AG09309 (cell line): ENCODE measurements around the gene SWAP70.

Experiments
- DNase-seq: peaks from one replicate; pipeline ENCODE4 v3.0.0-alpha.2; 2010; ENCODE audit warnings: low read depth
- H3K4me3 ChIP-seq: 2 replicates; pipeline ENCODE4 v1.5.1; 2011; ENCODE audit warnings: mild to moderate bottlenecking, low read depth, low read length, moderate library complexity; ENCODE audit not compliant: control insufficient read depth
- TF ChIP-seq, protein P1 (sequence below): IDR thresholded peaks from 2 replicates; pipeline ENCODE4 v1.5.1; 2011; ENCODE audit warnings: mild to moderate bottlenecking, low read depth, low read length, inconsistent platforms; ENCODE audit not compliant: insufficient read depth, control insufficient read depth; ENCODE audit errors: missing control alignments

SWAP70 gene

DNA sequence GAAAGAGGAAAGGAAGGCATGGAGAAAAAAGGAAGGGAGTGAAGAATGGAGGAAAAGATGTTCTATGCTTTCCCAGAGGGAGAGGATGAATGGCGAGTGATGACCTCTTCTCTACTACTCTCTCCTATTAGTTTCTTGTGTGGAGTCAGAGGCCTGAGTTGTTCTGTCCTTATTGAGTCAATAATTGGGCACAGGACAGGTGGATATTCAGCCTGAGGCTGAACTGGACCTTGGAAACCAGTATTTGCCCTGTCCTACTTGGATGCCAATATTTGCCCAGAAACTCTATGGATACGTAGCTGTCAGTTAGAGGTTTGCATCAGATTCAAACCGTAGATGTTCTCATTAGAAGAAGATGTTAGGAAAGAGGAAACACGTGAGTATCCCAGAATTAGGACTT, 17.6 kb upstream of the SWAP70 start:
- DNase-seq: no peak
- TF ChIP-seq, protein P1, sequence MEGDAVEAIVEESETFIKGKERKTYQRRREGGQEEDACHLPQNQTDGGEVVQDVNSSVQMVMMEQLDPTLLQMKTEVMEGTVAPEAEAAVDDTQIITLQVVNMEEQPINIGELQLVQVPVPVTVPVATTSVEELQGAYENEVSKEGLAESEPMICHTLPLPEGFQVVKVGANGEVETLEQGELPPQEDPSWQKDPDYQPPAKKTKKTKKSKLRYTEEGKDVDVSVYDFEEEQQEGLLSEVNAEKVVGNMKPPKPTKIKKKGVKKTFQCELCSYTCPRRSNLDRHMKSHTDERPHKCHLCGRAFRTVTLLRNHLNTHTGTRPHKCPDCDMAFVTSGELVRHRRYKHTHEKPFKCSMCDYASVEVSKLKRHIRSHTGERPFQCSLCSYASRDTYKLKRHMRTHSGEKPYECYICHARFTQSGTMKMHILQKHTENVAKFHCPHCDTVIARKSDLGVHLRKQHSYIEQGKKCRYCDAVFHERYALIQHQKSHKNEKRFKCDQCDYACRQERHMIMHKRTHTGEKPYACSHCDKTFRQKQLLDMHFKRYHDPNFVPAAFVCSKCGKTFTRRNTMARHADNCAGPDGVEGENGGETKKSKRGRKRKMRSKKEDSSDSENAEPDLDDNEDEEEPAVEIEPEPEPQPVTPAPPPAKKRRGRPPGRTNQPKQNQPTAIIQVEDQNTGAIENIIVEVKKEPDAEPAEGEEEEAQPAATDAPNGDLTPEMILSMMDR: no peak
- no peak overlapping the region for H3K4me3 ChIP-seq

DNA sequence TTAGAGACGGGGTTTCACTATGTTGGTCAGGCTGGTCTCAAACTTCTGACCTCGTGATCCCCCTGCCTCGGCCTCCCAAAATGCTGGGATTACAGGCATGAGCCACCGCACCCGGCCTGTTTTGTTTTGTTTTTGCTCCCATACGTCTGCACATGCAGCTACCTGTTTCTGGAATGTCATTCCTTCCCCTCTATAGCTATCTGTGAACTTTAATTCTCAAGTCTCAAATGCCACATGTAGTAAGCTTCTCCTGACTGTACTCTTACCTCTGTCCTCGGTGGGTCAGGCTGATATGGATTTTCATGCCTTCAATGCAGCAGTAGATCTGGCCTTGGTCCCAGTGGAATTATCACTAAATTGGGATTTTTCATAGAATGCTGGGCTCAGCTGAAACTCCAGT, 12.4 kb upstream of the SWAP70 start:
- TF ChIP-seq, protein P1: no peak
- DNase-seq: no peak
- no peak overlapping the region for H3K4me3 ChIP-seq

DNA sequence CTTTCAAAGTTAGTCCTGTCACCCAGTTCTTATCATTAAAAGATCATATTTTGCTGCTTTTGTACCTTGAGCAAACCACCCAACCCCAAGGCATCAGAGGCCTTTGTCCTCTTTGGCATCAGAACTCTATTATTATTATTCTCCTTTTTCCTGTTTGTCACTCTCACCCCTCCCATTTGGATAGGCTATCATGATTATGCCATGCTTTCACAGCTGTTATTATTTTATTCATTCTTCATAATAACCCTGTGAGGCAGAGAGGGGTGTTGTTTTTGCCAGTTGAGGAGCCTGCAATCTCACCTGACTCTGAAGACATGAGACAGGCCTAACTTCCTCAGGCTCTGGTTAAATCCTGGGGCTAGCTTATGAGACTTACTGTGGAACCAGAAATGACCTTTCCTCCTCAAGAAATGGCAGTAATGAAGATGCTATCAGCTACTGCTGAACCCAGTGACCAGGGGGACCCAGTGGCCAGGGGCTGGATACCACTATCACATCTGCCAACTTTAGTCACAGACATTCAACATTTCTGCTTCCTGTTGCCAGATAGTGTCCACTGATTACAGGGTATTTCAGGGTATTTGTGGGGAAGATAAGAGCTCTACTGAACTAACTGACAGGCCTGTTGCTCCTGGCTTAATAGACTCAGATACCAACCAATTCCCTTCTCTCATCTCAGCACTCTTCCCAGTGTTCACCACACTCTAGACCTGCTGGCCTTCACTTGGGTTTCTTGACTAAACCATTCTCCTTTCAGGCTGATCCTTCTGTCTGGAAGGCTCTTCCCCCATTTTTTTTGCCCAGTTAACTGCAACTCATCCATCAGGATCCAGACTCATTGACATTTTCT, 11.8 kb upstream of the SWAP70 start:
- H3K4me3 ChIP-seq: no peak overlapping the region
- no peak for DNase-seq
- TF ChIP-seq, protein P1: no peak

DNA sequence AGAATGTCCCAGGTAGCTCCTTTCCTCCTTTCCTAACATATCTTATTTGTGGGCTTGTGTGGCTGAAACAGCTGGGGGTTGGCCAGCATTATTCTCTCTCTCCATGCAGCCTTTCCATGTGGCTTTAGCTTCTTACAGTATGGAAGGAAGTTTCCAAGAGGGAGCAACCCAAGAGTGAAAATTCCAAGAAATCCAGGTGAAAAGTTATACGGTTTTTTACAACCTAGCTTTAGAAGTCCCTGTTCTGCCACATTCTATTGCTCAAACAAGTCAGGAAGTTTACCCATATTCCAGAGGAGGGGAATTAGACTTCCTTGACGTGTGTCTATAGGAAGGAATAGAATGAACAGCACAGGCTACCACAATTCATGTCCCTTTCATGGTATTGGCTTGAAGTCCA, 10.0 kb upstream of the SWAP70 start:
- H3K4me3 ChIP-seq: no peak overlapping the region
- no peak for DNase-seq
- TF ChIP-seq, protein P1: no peak

DNA sequence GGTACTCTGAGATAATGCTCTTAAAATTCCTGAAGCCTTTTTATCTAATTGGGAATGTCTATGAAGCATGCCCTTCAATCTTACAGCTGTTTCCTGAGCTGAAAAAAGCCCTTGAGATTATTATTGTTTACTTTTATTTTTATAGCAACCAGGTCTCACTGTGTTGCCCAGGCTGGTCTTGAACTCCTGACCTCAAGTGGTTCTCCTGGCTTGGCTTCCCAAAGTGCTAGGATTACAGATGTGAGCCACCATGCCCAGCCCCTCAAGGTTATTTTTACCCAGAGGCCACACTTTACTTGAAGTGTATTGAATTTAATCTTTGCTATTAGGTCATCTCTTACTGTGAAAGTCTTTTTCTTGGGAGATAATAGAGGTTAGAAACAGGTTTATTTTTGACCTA, 7.0 kb upstream of the SWAP70 start:
- TF ChIP-seq, protein P1: no peak
- no peak for DNase-seq
- no peak overlapping the region for H3K4me3 ChIP-seq

DNA sequence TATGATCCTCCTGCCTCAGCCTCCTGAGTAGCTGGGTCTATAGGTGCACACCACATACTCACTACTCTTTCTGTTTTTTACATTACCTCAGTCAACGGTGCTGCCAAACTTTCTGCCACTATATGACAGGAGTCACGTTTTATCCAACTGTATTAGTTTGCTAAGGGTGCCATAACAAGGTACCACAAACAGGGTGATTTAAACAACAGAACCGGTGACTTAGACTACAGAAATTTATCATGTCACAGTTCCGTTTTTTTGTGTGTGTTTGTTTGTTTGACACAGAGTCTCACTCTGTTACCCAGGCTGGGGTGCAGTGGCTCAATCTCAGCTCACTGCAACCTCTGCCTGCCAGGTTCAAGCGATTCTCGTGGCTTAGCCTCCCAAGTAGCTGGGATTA, 6.3 kb upstream of the SWAP70 start:
- DNase-seq: no peak

More for the DNA sequence above, 6.3 kb upstream of the SWAP70 start:
- TF ChIP-seq, protein P1: no peak
- H3K4me3 ChIP-seq: no peak overlapping the region
